ENCODE measurements around the gene ERN2.

DNA sequence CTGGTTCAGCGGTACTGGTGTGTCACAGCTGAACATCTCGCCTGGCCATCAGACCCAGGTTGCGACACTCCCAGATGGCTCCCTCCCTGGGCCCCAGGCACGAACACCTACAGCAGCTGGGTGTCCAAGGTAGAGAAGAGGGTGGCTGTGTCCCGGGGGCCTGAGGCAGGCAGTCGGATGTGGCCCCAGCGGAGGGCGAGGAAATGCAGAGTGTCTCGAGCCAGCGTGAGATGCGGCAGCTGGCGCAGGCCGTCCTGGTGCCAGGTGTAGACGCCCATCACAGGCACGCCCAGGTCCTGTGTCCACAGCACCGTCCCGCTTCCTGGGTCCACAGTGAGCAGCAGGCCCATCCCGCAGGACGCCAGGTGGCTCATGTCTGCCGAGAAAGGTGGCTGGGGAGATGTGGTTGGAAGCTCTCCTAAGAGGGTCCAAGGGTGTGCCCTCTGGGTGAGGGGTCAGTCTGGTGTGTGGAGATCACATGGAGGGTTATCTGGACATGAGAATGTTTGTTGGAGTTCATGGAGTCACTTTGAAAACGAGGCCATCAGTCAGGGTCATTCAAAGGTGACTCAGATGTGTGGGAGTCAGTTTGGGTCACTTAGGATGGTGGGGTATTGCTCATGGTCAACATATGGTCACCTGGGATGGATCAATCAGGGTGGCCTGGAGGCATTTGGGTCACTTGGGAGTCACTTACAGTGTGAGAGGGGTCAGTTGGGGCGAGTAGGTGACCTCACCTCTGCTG lies 8.1 kb downstream of the ERN2 start:
- TF ChIP-seq POLR2A (IDR thresholded peaks at IDR 0.05; ENCODE audit: low read depth, low read length) (no peak), POLR2AphosphoS5 (IDR thresholded peaks at IDR 0.05; ENCODE audit: low read depth, low read length) (no peak)
